Effector CD4-positive, alpha-beta T cell (primary cell): ENCODE results near the gene CERKL. TPM values are rescaled to one million over a fixed set of nuclear protein-coding genes. Genes with fewer than 3 reads are reported as not detected.
"Not testable (repeated sequence)": the region's sequence is repeated elsewhere in the genome, so short reads cannot be mapped to it uniquely, and the experiment has no call there.

Source experiments
- DNase-seq: peaks from one replicate; pipeline ENCODE4 v3.0.0-alpha.2; 2020
- total RNA-seq: gene quantifications from one replicate; lab custom pipeline; 2026; lab: John Stamatoyannopoulos, UW

CERKL gene
- not detected for total RNA-seq

GRCh38 chr2:181656450-181657291 is at the start of gene CERKL:
CERKL (minus strand) TSS chr2:181657105; CDS start chr2:181657006, 99 bp downstream.
- DNase-seq, result no peak

- not testable (repeated sequence) for DNase-seq
These were observed 45.6 kb upstream of the CERKL start for GRCh38 chr2:181702519-181702918.

- DNase-seq, result no peak
These were observed 41.3 kb upstream of the CERKL start for GRCh38 chr2:181698223-181698622.

- no peak for DNase-seq
These were observed 40.7 kb upstream of the CERKL start for GRCh38 chr2:181697571-181697970.

- no peak for DNase-seq
These were observed 40.2 kb upstream of the CERKL start for GRCh38 chr2:181697126-181697525.

- DNase-seq, result no peak
These were observed 37.4 kb upstream of the CERKL start for GRCh38 chr2:181694271-181694670.

- no peak for DNase-seq
These were observed 34.0 kb upstream of the CERKL start for GRCh38 chr2:181690860-181691259.

- no peak for DNase-seq
These were observed 29.8 kb upstream of the CERKL start for GRCh38 chr2:181686576-181687185.

- DNase-seq, result no peak
These were observed 28.3 kb upstream of the CERKL start for GRCh38 chr2:181685150-181685688.

- DNase-seq, result no peak
These were observed 27.7 kb upstream of the CERKL start for GRCh38 chr2:181684454-181685149.

- DNase-seq, result no peak
These were observed 26.9 kb upstream of the CERKL start for GRCh38 chr2:181683518-181684453.

GRCh38 chr2:181682795-181683517 is 26.1 kb upstream of the CERKL start:
- DNase-seq, result no peak

- DNase-seq, result no peak
These were observed 25.3 kb upstream of the CERKL start for GRCh38 chr2:181682026-181682789.

- DNase-seq, result no peak
These were observed 24.3 kb upstream of the CERKL start for GRCh38 chr2:181680937-181681811.

- DNase-seq, result no peak
These were observed 23.4 kb upstream of the CERKL start, which contains the start of gene NEUROD1 for GRCh38 chr2:181680055-181680936. NEUROD1 (minus strand) TSS chr2:181680517; CDS start chr2:181678860, 1,657 bp downstream.

- DNase-seq, result no peak
These were observed 22.7 kb upstream of the CERKL start for GRCh38 chr2:181679544-181679979.

GRCh38 chr2:181678861-181679543 is 22.1 kb upstream of the CERKL start:
- no peak for DNase-seq
